Endothelial cell (in vitro differentiated cells): Measurements from ENCODE around the gene PRKCA. TPM values are rescaled to one million over a fixed set of nuclear protein-coding genes. Genes with fewer than 3 reads are reported as not detected.
"Not testable (repeated sequence)": the region's sequence is repeated elsewhere in the genome, so short reads cannot be mapped to it uniquely, and the experiment has no call there.

ENCODE experiments used
- DNase-seq: peaks from one replicate; pipeline ENCODE4 v3.0.0; 2021; ENCODE audit warnings: low spot score
- H3K27ac Mint-ChIP-seq: one replicate; pipeline ENCODE4 v1.8.0; 2021; ENCODE audit warnings: mixed read lengths, inconsistent platforms; ENCODE audit not compliant: unreplicated experiment
- H3K27me3 Mint-ChIP-seq: one replicate; pipeline ENCODE4 v1.8.0; 2021; ENCODE audit warnings: mild to moderate bottlenecking, moderate library complexity, mixed read lengths, inconsistent platforms; ENCODE audit not compliant: unreplicated experiment
- H3K36me3 Mint-ChIP-seq: one replicate; pipeline ENCODE4 v1.8.0; 2021; ENCODE audit warnings: mild to moderate bottlenecking, low read depth, mixed read lengths, inconsistent platforms; ENCODE audit not compliant: unreplicated experiment
- H3K4me1 Mint-ChIP-seq: one replicate; pipeline ENCODE4 v1.8.0; 2021; ENCODE audit warnings: mild to moderate bottlenecking, mixed read lengths, inconsistent platforms; ENCODE audit not compliant: unreplicated experiment
- H3K4me3 Mint-ChIP-seq: one replicate; pipeline ENCODE4 v1.8.0; 2021; ENCODE audit warnings: mild to moderate bottlenecking, mixed read lengths, inconsistent platforms; ENCODE audit not compliant: unreplicated experiment
- H3K9me3 Mint-ChIP-seq: one replicate; pipeline ENCODE4 v1.8.0; 2021; ENCODE audit warnings: mixed read lengths, inconsistent platforms; ENCODE audit not compliant: unreplicated experiment
- total RNA-seq: library from RNA; stranded (reverse); fragmentation: NEBNext Ultra II Directional; extraction: Animal tissue kit (Norgen Biotek cat#: 25700); gene quantifications from one replicate; pipeline ENCODE4 v1.2.1, GENCODE V29; 2021; ENCODE audit not compliant: unreplicated experiment
- TF ChIP-seq, protein P1 (sequence below): fragments of 200-600 bp; sonication (generic); IDR thresholded peaks from one replicate; pipeline ENCODE4 v1.5.0; 2021; ENCODE audit warnings: antibody characterized with exemption; ENCODE audit not compliant: unreplicated experiment

The PRKCA gene
- total RNA-seq, 1 donor from 2014 or later, result 2.1 TPM

DNA sequence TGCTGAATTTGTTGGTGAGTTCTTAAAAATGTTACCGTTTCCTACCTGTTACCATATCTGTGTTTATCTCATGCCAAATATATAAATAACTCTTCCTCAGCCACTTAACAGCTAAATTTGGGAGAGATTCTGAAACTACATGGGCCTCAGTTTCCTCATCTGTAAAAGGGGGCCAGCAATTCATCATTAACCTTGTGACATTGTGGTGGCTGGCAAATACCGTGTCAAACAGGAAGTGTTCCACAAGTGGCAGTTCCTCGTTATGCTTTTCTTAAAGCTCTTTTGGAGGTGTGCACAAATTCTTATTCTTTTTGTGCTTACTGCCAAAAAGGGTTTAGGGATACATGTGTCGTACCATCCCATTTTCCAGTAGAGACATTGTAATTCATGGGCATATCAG, 312.1 kb downstream of the PRKCA start:
- no peak overlapping the region for H3K27ac Mint-ChIP-seq
- H3K4me3 Mint-ChIP-seq, result no peak overlapping the region
- TF ChIP-seq, protein P1, sequence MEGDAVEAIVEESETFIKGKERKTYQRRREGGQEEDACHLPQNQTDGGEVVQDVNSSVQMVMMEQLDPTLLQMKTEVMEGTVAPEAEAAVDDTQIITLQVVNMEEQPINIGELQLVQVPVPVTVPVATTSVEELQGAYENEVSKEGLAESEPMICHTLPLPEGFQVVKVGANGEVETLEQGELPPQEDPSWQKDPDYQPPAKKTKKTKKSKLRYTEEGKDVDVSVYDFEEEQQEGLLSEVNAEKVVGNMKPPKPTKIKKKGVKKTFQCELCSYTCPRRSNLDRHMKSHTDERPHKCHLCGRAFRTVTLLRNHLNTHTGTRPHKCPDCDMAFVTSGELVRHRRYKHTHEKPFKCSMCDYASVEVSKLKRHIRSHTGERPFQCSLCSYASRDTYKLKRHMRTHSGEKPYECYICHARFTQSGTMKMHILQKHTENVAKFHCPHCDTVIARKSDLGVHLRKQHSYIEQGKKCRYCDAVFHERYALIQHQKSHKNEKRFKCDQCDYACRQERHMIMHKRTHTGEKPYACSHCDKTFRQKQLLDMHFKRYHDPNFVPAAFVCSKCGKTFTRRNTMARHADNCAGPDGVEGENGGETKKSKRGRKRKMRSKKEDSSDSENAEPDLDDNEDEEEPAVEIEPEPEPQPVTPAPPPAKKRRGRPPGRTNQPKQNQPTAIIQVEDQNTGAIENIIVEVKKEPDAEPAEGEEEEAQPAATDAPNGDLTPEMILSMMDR, result no peak
- peaks cover 10% of the 10 kb centered on the region for H3K36me3 Mint-ChIP-seq
- no peaks in the 10 kb centered on the region for H3K27me3 Mint-ChIP-seq
- H3K9me3 Mint-ChIP-seq, result no peaks in the 10 kb centered on the region
- H3K4me1 Mint-ChIP-seq, result peaks cover 7% of the 10 kb centered on the region
- DNase-seq, result no peak

DNA sequence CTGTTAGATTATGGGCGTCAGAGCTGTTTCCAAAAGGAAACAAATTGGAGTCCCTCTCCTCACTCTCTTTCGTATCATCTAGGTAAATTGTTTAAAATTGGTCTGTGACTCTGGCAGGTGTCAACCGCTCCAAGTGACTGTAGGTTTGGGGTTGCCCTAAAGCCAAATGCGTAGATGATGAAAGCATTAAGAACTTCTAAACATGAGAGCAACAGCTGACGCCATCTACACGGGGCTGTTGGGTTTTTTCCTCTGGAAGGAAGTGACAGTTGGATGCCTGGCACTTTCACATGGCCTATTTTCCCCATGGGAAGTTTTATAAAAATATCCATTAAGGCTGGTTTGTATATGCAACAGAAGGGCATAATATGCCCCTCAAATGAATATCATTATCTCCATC, 316.8 kb downstream of the PRKCA start:
- DNase-seq, result no peak
- Mint-ChIP-seq H3K27ac (no peak overlapping the region), H3K36me3 (no peaks in the 10 kb centered on the region), H3K9me3 (no peaks in the 10 kb centered on the region), H3K27me3 (no peaks in the 10 kb centered on the region), H3K4me1 (no peaks in the 10 kb centered on the region), H3K4me3 (no peak overlapping the region)
- TF ChIP-seq, protein P1, result no peak

DNA sequence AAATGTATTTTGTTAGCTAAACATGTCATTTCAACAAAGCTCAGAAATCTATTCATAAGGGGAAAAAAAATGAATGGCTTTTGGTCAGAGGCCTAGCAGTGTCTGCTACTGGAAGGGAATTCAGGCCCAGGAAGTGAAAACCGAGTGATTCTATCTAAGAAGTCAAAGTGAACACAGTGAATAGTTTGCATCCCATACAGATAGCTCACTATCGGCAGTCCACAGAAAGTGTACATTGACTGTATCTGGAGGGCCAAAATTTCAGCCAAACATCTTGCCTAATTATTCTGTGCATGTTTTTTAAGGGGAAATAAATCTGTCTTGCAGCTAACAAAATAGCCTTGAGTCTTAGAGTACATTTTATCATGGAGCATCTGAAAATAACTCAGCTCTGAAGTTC, 318.1 kb downstream of the PRKCA start:
- TF ChIP-seq, protein P1, result no peak
- no peak overlapping the region for H3K27ac Mint-ChIP-seq
- no peaks in the 10 kb centered on the region for H3K4me1 Mint-ChIP-seq
- H3K27me3 Mint-ChIP-seq, result no peaks in the 10 kb centered on the region
- no peaks in the 10 kb centered on the region for H3K9me3 Mint-ChIP-seq
- H3K36me3 Mint-ChIP-seq, result no peaks in the 10 kb centered on the region
- no peak overlapping the region for H3K4me3 Mint-ChIP-seq
- DNase-seq, result no peak

DNA sequence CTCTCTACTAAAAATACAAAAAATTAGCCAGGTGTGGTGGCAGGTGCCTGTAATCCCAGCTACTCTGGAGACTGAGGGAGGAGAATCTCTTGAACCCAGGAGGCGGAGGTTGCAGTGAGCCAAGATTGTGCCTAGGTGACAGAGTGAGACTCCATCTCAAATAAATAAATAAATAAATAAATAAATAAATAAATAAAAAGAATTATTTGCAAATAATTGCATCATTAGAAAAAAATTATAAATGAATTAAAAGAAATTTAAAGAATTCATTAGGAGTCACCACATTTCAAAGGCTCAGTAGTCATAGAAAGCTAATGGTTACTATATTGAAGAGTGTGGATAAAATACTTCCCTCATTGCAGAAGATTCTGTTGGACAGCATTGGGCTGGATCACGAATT, 322.2 kb downstream of the PRKCA start:
- H3K4me1 Mint-ChIP-seq, H3K27me3 Mint-ChIP-seq, H3K27ac Mint-ChIP-seq, H3K9me3 Mint-ChIP-seq, DNase-seq, H3K36me3 Mint-ChIP-seq, H3K4me3 Mint-ChIP-seq: not testable (repeated sequence)

DNA sequence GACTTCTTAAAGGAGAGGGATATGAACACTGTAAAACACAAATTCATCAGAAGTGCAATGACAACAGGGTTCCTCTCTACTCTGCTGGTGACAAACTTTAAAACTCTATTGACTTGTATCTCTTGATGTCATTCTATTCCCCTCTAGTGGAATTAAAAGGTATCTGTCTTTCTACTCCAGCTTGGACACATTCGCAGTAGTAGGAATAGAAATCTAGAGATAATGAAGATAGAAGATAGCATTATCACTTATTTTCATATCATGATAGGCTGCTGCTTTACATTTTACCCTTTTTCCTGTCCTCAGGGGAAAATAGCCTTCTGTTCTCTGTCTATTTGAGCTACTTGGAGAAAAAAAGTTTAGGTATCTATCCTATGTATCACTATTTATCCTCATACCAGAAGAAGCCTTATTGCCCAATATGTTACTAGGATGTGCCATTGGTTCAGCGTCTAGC, 322.9 kb downstream of the PRKCA start:
- H3K4me1 Mint-ChIP-seq, result no peaks in the 10 kb centered on the region
- H3K4me3 Mint-ChIP-seq, result no peak overlapping the region
- H3K27ac Mint-ChIP-seq, result no peak overlapping the region
- no peak for DNase-seq
- H3K27me3 Mint-ChIP-seq, result no peaks in the 10 kb centered on the region
- TF ChIP-seq, protein P1, result peak; percentile 30
- H3K9me3 Mint-ChIP-seq, result no peaks in the 10 kb centered on the region
- H3K36me3 Mint-ChIP-seq, result no peaks in the 10 kb centered on the region

DNA sequence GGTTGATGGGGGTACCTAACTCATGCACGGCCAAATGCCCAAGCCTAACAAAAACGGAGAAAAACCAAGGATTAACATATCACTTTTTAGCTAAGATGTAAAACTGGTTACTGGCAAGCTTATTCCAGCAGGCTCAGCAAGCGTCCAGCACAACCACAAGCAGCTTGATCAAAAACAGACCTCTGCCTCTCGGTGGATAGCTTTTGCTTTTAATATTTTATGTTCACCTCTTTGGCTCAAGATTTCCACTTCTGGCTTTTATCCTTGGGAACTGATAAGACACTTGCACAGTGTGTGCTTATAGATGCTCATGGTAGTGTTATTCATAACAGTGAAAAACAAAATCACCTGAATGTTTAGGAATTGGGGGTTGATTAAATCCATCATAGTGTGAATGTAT, 325.6 kb downstream of the PRKCA start:
- TF ChIP-seq, protein P1, result no peak
- Mint-ChIP-seq H3K27ac (no peak overlapping the region), H3K36me3 (no peaks in the 10 kb centered on the region), H3K27me3 (no peaks in the 10 kb centered on the region), H3K4me1 (no peaks in the 10 kb centered on the region), H3K9me3 (no peaks in the 10 kb centered on the region), H3K4me3 (no peak overlapping the region)
- no peak for DNase-seq
